Spleen (tissue), 7 donors: Measurements from ENCODE around the gene ZDHHC11B.
"Not testable (repeated sequence)": the region's sequence is repeated elsewhere in the genome, so short reads cannot be mapped to it uniquely, and the experiment has no call there.

Experiments used
- POLR2A ChIP-seq, 3 donors: fragments of 450-650 bp; IDR thresholded peaks; one replicate each; pipeline ENCODE4 v1.5.1; 2017; ENCODE audit warnings: antibody characterized with exemption in 3 of 3, mild to moderate bottlenecking in 1 of 3
- POLR2AphosphoS5 ChIP-seq, 3 donors: sonication (generic); formaldehyde crosslinking; IDR thresholded peaks; one replicate each; pipeline ENCODE4 v1.5.1; 2017; ENCODE audit warnings: antibody characterized with exemption in 3 of 3
- TF ChIP-seq, protein P1 (sequence below), 11 experiments: fragments of 200-600 bp in 7 of 11; fragments of 450-650 bp in 4 of 11; sonication (generic) in 4 of 11; IDR thresholded peaks in 8 of 11; conservative IDR thresholded peaks in 3 of 11; 1 replicate in 7 of 11; 2 replicates in 4 of 11; pipeline versions ENCODE4 v1.4.0 to v1.8.0; 2016 to 2021; ENCODE audit warnings: antibody characterized with exemption in 11 of 11, inconsistent platforms in 4 of 11, mild to moderate bottlenecking in 1 of 11
- donor health status: DM: no; HTN: no; CAD: no; lungs with moderate emphysema.
- donor health status: DM: no; HTN: no; CAD: no.
- donor health status: DM: no; HTN: no; CAD: no.

GRCh38 chr5:716740-717139 is 67.8 kb downstream of the ZDHHC11B start:
- TF ChIP-seq, protein P1, sequence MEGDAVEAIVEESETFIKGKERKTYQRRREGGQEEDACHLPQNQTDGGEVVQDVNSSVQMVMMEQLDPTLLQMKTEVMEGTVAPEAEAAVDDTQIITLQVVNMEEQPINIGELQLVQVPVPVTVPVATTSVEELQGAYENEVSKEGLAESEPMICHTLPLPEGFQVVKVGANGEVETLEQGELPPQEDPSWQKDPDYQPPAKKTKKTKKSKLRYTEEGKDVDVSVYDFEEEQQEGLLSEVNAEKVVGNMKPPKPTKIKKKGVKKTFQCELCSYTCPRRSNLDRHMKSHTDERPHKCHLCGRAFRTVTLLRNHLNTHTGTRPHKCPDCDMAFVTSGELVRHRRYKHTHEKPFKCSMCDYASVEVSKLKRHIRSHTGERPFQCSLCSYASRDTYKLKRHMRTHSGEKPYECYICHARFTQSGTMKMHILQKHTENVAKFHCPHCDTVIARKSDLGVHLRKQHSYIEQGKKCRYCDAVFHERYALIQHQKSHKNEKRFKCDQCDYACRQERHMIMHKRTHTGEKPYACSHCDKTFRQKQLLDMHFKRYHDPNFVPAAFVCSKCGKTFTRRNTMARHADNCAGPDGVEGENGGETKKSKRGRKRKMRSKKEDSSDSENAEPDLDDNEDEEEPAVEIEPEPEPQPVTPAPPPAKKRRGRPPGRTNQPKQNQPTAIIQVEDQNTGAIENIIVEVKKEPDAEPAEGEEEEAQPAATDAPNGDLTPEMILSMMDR (IDR thresholded peaks at IDR 0.05 in 8 of 11, conservative IDR thresholded peaks at IDR 0.05 in 3 of 11), result not testable (repeated sequence)
- not testable (repeated sequence) for TF ChIP-seq POLR2A, POLR2AphosphoS5 (IDR thresholded peaks at IDR 0.05)
